OCI-M2 (cell line): ENCODE data around the gene NCF4.

ENCODE experiments used
- DNase-seq: peaks from one replicate; lab custom pipeline; 2025; ENCODE audit not compliant: unreplicated experiment; lab: John Stamatoyannopoulos, UW

The NCF4 gene

GRCh38 chr22:36918586-36919284, 57.9 kb downstream of the NCF4 start:
- no peak for DNase-seq

- no peak for DNase-seq
These were observed 60.7 kb downstream of the NCF4 start for GRCh38 chr22:36921309-36922104.

- no peak for DNase-seq
These were observed 61.4 kb downstream of the NCF4 start for GRCh38 chr22:36922105-36922608.

- DNase-seq, result no peak
These were observed 61.9 kb downstream of the NCF4 start for GRCh38 chr22:36922711-36923110.

- DNase-seq, result no peak
These were observed 62.5 kb downstream of the NCF4 start for GRCh38 chr22:36923131-36923788.

- no peak for DNase-seq
These were observed 63.4 kb downstream of the NCF4 start for GRCh38 chr22:36924151-36924698.

- DNase-seq, result no peak
These were observed 64.8 kb downstream of the NCF4 start for GRCh38 chr22:36925388-36926290.

- no peak for DNase-seq
These were observed 65.5 kb downstream of the NCF4 start for GRCh38 chr22:36926309-36926708.

- no peak for DNase-seq
These were observed 66.1 kb downstream of the NCF4 start for GRCh38 chr22:36926721-36927435.
